Measurements from ENCODE around the gene DNAH2.

DNAH2 gene

DNA sequence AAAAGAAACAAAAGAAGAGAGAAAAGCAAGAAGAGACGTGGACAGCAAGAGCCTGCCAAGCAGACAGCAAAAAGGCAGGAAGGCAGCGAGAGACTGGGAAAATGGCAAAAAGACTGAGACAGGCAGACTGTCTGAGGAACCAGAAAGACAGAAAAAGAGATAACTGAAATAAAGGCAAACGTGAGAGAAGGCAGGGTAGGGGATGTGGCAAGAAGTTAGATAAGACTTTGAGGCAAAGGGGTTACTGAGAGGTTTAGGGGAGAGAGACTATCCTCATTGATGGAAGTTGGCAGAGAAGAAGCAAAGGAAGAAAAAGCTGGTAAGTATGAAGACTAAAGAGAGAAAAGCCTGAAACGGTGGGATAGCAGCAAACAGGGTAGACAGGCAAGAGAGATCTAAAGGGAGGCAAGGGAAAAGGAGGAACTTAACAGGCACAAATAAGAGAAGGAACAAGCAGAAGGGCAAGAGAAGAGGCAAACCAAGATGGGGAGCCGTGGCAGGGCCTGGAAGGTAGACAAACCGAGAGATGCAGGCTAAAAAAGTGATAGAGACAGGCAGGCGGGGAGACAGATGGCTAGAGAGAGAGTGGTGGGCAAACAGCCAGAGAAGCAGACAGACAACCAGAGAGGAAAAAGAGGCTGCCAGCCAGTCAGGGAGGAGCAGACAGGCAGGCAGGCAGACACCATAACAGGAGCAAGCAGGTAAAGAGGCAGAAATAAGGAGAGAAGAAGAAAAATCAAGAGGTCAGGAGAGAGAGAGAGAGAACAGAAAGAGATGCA is 163.9 kb downstream of the DNAH2 start:
- no peak for DNase-seq

DNA sequence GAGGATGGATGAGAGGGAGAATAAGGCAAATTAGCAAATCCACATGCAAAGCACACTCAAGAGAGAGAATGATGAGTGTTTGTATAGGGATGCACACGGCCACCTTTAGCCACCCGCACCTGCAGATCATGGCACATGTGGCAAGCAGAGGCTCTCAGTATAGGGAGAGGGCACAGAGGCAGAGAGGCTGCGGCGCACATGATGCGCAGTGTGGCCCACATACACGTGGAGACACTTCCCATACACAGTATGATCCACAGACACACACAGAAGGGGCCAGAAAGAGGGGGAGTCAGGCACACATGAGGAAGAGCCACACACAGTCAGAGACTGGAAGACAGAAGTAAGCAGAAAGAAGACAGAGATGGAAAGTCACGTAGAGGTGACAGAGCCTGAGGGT is 164.5 kb downstream of the DNAH2 start:
- DNase-seq, result no peak

DNA sequence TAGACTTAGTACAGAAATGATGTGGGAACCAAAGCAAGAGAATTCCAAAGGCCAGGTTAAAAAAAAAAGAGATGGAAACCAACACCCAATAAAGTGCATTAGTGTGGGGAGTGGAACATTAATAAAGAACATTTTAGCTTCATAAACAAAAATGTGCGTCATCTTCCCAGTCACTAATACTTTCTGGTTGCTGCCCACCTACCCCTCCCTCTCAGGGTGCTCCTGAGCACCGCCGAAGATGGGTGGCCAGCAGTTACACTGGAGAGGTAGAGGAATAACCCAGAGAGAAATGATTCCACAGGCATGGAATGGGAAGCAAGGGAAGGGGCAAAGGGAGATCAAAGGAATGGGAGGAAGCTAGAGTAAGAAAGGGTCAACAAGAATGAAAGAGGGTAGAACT is 165.1 kb downstream of the DNAH2 start:
- no peak for DNase-seq

All from NCI-H2107 (cell line).